ENCODE data around the gene SLK.

SLK gene

GRCh38 chr10:103966671-103967447 lies at the start of gene SLK:
Gene SLK (plus strand): TSS chr10:103967140. CDS start chr10:103967746, 606 bp downstream.
- peak within 1 kb of the TSS; percentile 91 to 99 for H3K4me3 ChIP-seq (ENCODE audit: low read depth in 1 of 2, low read length in 2 of 2)
- no peaks in the 10 kb centered on the region for H3K27me3 ChIP-seq (ENCODE audit: control insufficient read depth in 1 of 2, insufficient read depth in 2 of 2, low read length in 2 of 2)
- peaks cover 16% of the 10 kb centered on the region for H3K4me1 ChIP-seq (ENCODE audit: insufficient read depth, low read length)

GRCh38 chr10:103917302-103918052 lies 49.5 kb upstream of the SLK start:
- Histone ChIP-seq H3K27me3 (ENCODE audit: control insufficient read depth in 1 of 2, insufficient read depth in 2 of 2, low read length in 2 of 2) (no peaks in the 10 kb centered on the region), H3K4me3 (ENCODE audit: low read depth in 1 of 2, low read length in 2 of 2) (peak overlapping the region; percentile 73 to 75), H3K36me3 (ENCODE audit: insufficient read depth, low read length) (no peaks in the 10 kb centered on the region), H3K4me1 (ENCODE audit: insufficient read depth, low read length) (peaks cover 32% of the 10 kb centered on the region), H3K9ac (ENCODE audit: low read length) (peak overlapping the region; percentile 93), H3K27ac (ENCODE audit: low read depth, low read length) (peak overlapping the region; percentile 99), H3K9me3 (ENCODE audit: low read length) (no peaks in the 10 kb centered on the region)

More at GRCh38 chr10:103966671-103967447, at the start of gene SLK:
- Histone ChIP-seq H3K9ac (ENCODE audit: low read length) (peak within 1 kb of the TSS; percentile 95), H3K27ac (ENCODE audit: low read depth, low read length) (peak within 1 kb of the TSS; percentile 93), H3K36me3 (ENCODE audit: insufficient read depth, low read length) (no peaks in the 10 kb centered on the region), H3K9me3 (ENCODE audit: low read length) (no peaks in the 10 kb centered on the region)

GRCh38 chr10:103918053-103918846 lies 48.7 kb upstream of the SLK start, which contains the start of gene STN1:
Gene STN1 (minus strand): TSS chr10:103918184. CDS start chr10:103917594, 590 bp downstream.
- Histone ChIP-seq H3K36me3 (ENCODE audit: insufficient read depth, low read length) (no peaks in the 10 kb centered on the region), H3K9ac (ENCODE audit: low read length) (peak within 1 kb of the TSS; percentile 93), H3K4me1 (ENCODE audit: insufficient read depth, low read length) (peaks cover 32% of the 10 kb centered on the region), H3K27me3 (ENCODE audit: control insufficient read depth in 1 of 2, insufficient read depth in 2 of 2, low read length in 2 of 2) (no peaks in the 10 kb centered on the region), H3K9me3 (ENCODE audit: low read length) (no peaks in the 10 kb centered on the region), H3K4me3 (ENCODE audit: low read depth in 1 of 2, low read length in 2 of 2) (peak within 1 kb of the TSS; percentile 73 to 75), H3K27ac (ENCODE audit: low read depth, low read length) (peak within 1 kb of the TSS; percentile 99)

GRCh38 chr10:103919648-103920025 lies 47.3 kb upstream of the SLK start:
- Histone ChIP-seq H3K27me3 (ENCODE audit: control insufficient read depth in 1 of 2, insufficient read depth in 2 of 2, low read length in 2 of 2) (no peaks in the 10 kb centered on the region), H3K36me3 (ENCODE audit: insufficient read depth, low read length) (no peaks in the 10 kb centered on the region), H3K4me3 (ENCODE audit: low read depth in 1 of 2, low read length in 2 of 2) (no peak overlapping the region), H3K4me1 (ENCODE audit: insufficient read depth, low read length) (peaks cover 32% of the 10 kb centered on the region), H3K9me3 (ENCODE audit: low read length) (no peaks in the 10 kb centered on the region), H3K27ac (ENCODE audit: low read depth, low read length) (no peak overlapping the region), H3K9ac (ENCODE audit: low read length) (no peak overlapping the region)

GRCh38 chr10:103921248-103921647 lies 45.7 kb upstream of the SLK start:
- H3K27me3 ChIP-seq (ENCODE audit: control insufficient read depth in 1 of 2, insufficient read depth in 2 of 2, low read length in 2 of 2), result no peaks in the 10 kb centered on the region
- H3K36me3 ChIP-seq (ENCODE audit: insufficient read depth, low read length), result no peaks in the 10 kb centered on the region
- H3K4me1 ChIP-seq (ENCODE audit: insufficient read depth, low read length), result peaks cover 19% of the 10 kb centered on the region
- H3K4me3 ChIP-seq (ENCODE audit: low read depth in 1 of 2, low read length in 2 of 2), result no peak overlapping the region
- H3K9ac ChIP-seq (ENCODE audit: low read length), result no peak overlapping the region
- no peak overlapping the region for H3K27ac ChIP-seq (ENCODE audit: low read depth, low read length)
- no peaks in the 10 kb centered on the region for H3K9me3 ChIP-seq (ENCODE audit: low read length)

GRCh38 chr10:103921750-103922195 lies 45.2 kb upstream of the SLK start:
- H3K27me3 ChIP-seq (ENCODE audit: control insufficient read depth in 1 of 2, insufficient read depth in 2 of 2, low read length in 2 of 2), result no peaks in the 10 kb centered on the region
- no peak overlapping the region for H3K27ac ChIP-seq (ENCODE audit: low read depth, low read length)
- no peak overlapping the region for H3K4me3 ChIP-seq (ENCODE audit: low read depth in 1 of 2, low read length in 2 of 2)
- H3K36me3 ChIP-seq (ENCODE audit: insufficient read depth, low read length), result no peaks in the 10 kb centered on the region
- H3K4me1 ChIP-seq (ENCODE audit: insufficient read depth, low read length), result peaks cover 14% of the 10 kb centered on the region
- H3K9me3 ChIP-seq (ENCODE audit: low read length), result no peaks in the 10 kb centered on the region
- no peak overlapping the region for H3K9ac ChIP-seq (ENCODE audit: low read length)

GRCh38 chr10:103922659-103923058 lies 44.3 kb upstream of the SLK start:
- Histone ChIP-seq H3K27me3 (ENCODE audit: control insufficient read depth in 1 of 2, insufficient read depth in 2 of 2, low read length in 2 of 2) (no peaks in the 10 kb centered on the region), H3K36me3 (ENCODE audit: insufficient read depth, low read length) (no peaks in the 10 kb centered on the region), H3K27ac (ENCODE audit: low read depth, low read length) (no peak overlapping the region), H3K4me3 (ENCODE audit: low read depth in 1 of 2, low read length in 2 of 2) (no peak overlapping the region), H3K9me3 (ENCODE audit: low read length) (no peaks in the 10 kb centered on the region), H3K9ac (ENCODE audit: low read length) (no peak overlapping the region), H3K4me1 (ENCODE audit: insufficient read depth, low read length) (peaks cover 8% of the 10 kb centered on the region)

- peaks cover 7% of the 10 kb centered on the region for H3K4me1 ChIP-seq (ENCODE audit: insufficient read depth, low read length)
- no peaks in the 10 kb centered on the region for H3K9me3 ChIP-seq (ENCODE audit: low read length)
- no peaks in the 10 kb centered on the region for H3K27me3 ChIP-seq (ENCODE audit: control insufficient read depth in 1 of 2, insufficient read depth in 2 of 2, low read length in 2 of 2)
- H3K9ac ChIP-seq (ENCODE audit: low read length), result no peak overlapping the region
- H3K36me3 ChIP-seq (ENCODE audit: insufficient read depth, low read length), result no peaks in the 10 kb centered on the region
- no peak overlapping the region for H3K4me3 ChIP-seq (ENCODE audit: low read depth in 1 of 2, low read length in 2 of 2)
- H3K27ac ChIP-seq (ENCODE audit: low read depth, low read length), result no peak overlapping the region
Observed at GRCh38 chr10:103923502-103923901, 43.4 kb upstream of the SLK start.

GRCh38 chr10:103925591-103925990 lies 41.3 kb upstream of the SLK start:
- no peak overlapping the region for H3K27ac ChIP-seq (ENCODE audit: low read depth, low read length)
- no peaks in the 10 kb centered on the region for H3K4me1 ChIP-seq (ENCODE audit: insufficient read depth, low read length)
- no peaks in the 10 kb centered on the region for H3K27me3 ChIP-seq (ENCODE audit: control insufficient read depth in 1 of 2, insufficient read depth in 2 of 2, low read length in 2 of 2)
- H3K36me3 ChIP-seq (ENCODE audit: insufficient read depth, low read length), result no peaks in the 10 kb centered on the region
- H3K9ac ChIP-seq (ENCODE audit: low read length), result no peak overlapping the region
- no peak overlapping the region for H3K4me3 ChIP-seq (ENCODE audit: low read depth in 1 of 2, low read length in 2 of 2)
- H3K9me3 ChIP-seq (ENCODE audit: low read length), result no peaks in the 10 kb centered on the region

- H3K27ac ChIP-seq (ENCODE audit: low read depth, low read length), result no peak overlapping the region
- no peaks in the 10 kb centered on the region for H3K27me3 ChIP-seq (ENCODE audit: control insufficient read depth in 1 of 2, insufficient read depth in 2 of 2, low read length in 2 of 2)
- H3K9me3 ChIP-seq (ENCODE audit: low read length), result no peaks in the 10 kb centered on the region
- H3K4me1 ChIP-seq (ENCODE audit: insufficient read depth, low read length), result no peaks in the 10 kb centered on the region
- no peaks in the 10 kb centered on the region for H3K36me3 ChIP-seq (ENCODE audit: insufficient read depth, low read length)
- no peak overlapping the region for H3K9ac ChIP-seq (ENCODE audit: low read length)
- H3K4me3 ChIP-seq (ENCODE audit: low read depth in 1 of 2, low read length in 2 of 2), result no peak overlapping the region
Observed at GRCh38 chr10:103926722-103927319, 40.1 kb upstream of the SLK start.

- H3K4me1 ChIP-seq (ENCODE audit: insufficient read depth, low read length), result no peaks in the 10 kb centered on the region
- no peak overlapping the region for H3K27ac ChIP-seq (ENCODE audit: low read depth, low read length)
- H3K27me3 ChIP-seq (ENCODE audit: control insufficient read depth in 1 of 2, insufficient read depth in 2 of 2, low read length in 2 of 2), result no peaks in the 10 kb centered on the region
- H3K4me3 ChIP-seq (ENCODE audit: low read depth in 1 of 2, low read length in 2 of 2), result no peak overlapping the region
- H3K36me3 ChIP-seq (ENCODE audit: insufficient read depth, low read length), result no peaks in the 10 kb centered on the region
- H3K9ac ChIP-seq (ENCODE audit: low read length), result no peak overlapping the region
- H3K9me3 ChIP-seq (ENCODE audit: low read length), result no peaks in the 10 kb centered on the region
Observed at GRCh38 chr10:103928784-103929183, 38.2 kb upstream of the SLK start.

All from muscle layer of colon (tissue), 2 donors.